OCI-LY1 (cell line): ENCODE measurements around the gene PCK2.

Experiments used
- H2AFZ ChIP-seq: fragments of 200-600 bp; sonication (generic), shearing (Covaris generic); 2 replicates; pipeline ENCODE4 v1.6.0; 2014; ENCODE audit warnings: antibody characterized with exemption, mild to moderate bottlenecking, low read length
- H3F3A ChIP-seq: fragments of 200-600 bp; sonication (generic), shearing (Covaris generic); 2 replicates; pipeline ENCODE4 v1.6.0; 2014; ENCODE audit warnings: mild to moderate bottlenecking, antibody characterized with exemption, low read length, moderate library complexity; ENCODE audit not compliant: insufficient read depth
- H3K27ac ChIP-seq: fragments of 200-600 bp; sonication (generic); 2 replicates; pipeline ENCODE4 v1.5.1; 2014; ENCODE audit warnings: low read length, mixed run types, mild to moderate bottlenecking, low read depth; ENCODE audit not compliant: poor library complexity, severe bottlenecking
- H3K27me3 ChIP-seq: fragments of 200-600 bp; sonication (generic); 2 replicates; pipeline ENCODE4 v1.6.0; 2014; ENCODE audit warnings: antibody characterized with exemption, mild to moderate bottlenecking, low read length, moderate library complexity; ENCODE audit not compliant: insufficient read depth
- H3K36me3 ChIP-seq: fragments of 200-600 bp; sonication (generic); 2 replicates; pipeline ENCODE4 v1.6.1; 2014; ENCODE audit warnings: mild to moderate bottlenecking, antibody characterized with exemption, low read length, moderate library complexity, mixed read lengths; ENCODE audit not compliant: insufficient read depth
- H3K4me1 ChIP-seq: fragments of 200-600 bp; sonication (generic); 2 replicates; pipeline ENCODE4 v1.5.1; 2014; ENCODE audit warnings: mild to moderate bottlenecking, low read length, moderate library complexity; ENCODE audit not compliant: insufficient read depth, severe bottlenecking
- H3K4me2 ChIP-seq: fragments of 200-600 bp; sonication (generic), shearing (Covaris generic); 2 replicates; pipeline ENCODE4 v1.6.1; 2014; ENCODE audit warnings: low read length
- H3K4me3 ChIP-seq: fragments of 200-600 bp; sonication (generic); 2 replicates; pipeline ENCODE4 v1.5.1; 2014; ENCODE audit warnings: low read length, low read depth, mild to moderate bottlenecking, mixed read lengths; ENCODE audit not compliant: poor library complexity, severe bottlenecking
- H3K79me2 ChIP-seq: fragments of 200-600 bp; shearing (Covaris generic); 2 replicates; pipeline ENCODE4 v1.6.1; 2016; ENCODE audit warnings: mixed run types, low read length, mixed read lengths; ENCODE audit not compliant: insufficient read depth
- H3K9ac ChIP-seq: fragments of 200-600 bp; sonication (generic), shearing (Covaris generic); 2 replicates; pipeline ENCODE4 v1.6.1; 2014; ENCODE audit warnings: mild to moderate bottlenecking, low read length, mixed read lengths
- H3K9me2 ChIP-seq: fragments of 200-600 bp; sonication (generic), shearing (Covaris generic); 2 replicates; pipeline ENCODE4 v1.6.1; 2014; ENCODE audit warnings: low read depth, mild to moderate bottlenecking, low read length, mixed read lengths
- H3K9me3 ChIP-seq: fragments of 200-600 bp; shearing (Covaris generic); 2 replicates; pipeline ENCODE4 v1.6.1; 2014; ENCODE audit warnings: low read length, mixed read lengths
- H4K20me1 ChIP-seq: fragments of 200-600 bp; sonication (generic), shearing (Covaris generic); 2 replicates; pipeline ENCODE4 v1.6.0; 2016; ENCODE audit warnings: mild to moderate bottlenecking, low read length; ENCODE audit not compliant: insufficient read depth
- EZH2 ChIP-seq: fragments of 200-600 bp; sonication (generic), shearing (Covaris generic); IDR thresholded peaks from 2 replicates; pipeline ENCODE4 v1.8.0; 2017; ENCODE audit warnings: borderline replicate concordance, mixed run types, mild to moderate bottlenecking, antibody characterized with exemption, low read length, moderate library complexity, mixed read lengths
- TF ChIP-seq, protein P1 (sequence below): fragments of 200-600 bp; sonication (generic), shearing (Covaris generic); IDR thresholded peaks from 2 replicates; pipeline ENCODE4 v1.5.1; 2017; ENCODE audit warnings: mild to moderate bottlenecking, antibody characterized with exemption, low read length, moderate library complexity, mixed read lengths

PCK2 gene

GRCh38 chr14:24054324-24054641 lies 39.8 kb upstream of the PCK2 start:
- TF ChIP-seq, protein P1, sequence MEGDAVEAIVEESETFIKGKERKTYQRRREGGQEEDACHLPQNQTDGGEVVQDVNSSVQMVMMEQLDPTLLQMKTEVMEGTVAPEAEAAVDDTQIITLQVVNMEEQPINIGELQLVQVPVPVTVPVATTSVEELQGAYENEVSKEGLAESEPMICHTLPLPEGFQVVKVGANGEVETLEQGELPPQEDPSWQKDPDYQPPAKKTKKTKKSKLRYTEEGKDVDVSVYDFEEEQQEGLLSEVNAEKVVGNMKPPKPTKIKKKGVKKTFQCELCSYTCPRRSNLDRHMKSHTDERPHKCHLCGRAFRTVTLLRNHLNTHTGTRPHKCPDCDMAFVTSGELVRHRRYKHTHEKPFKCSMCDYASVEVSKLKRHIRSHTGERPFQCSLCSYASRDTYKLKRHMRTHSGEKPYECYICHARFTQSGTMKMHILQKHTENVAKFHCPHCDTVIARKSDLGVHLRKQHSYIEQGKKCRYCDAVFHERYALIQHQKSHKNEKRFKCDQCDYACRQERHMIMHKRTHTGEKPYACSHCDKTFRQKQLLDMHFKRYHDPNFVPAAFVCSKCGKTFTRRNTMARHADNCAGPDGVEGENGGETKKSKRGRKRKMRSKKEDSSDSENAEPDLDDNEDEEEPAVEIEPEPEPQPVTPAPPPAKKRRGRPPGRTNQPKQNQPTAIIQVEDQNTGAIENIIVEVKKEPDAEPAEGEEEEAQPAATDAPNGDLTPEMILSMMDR: no peak
- TF ChIP-seq EZH2: no peak
- Histone ChIP-seq H2AFZ (no peak overlapping the region), H3K9ac (no peak overlapping the region), H3K4me1 (peaks cover 16% of the 10 kb centered on the region), H3K4me2 (no peak overlapping the region), H3K27me3 (peaks cover 4% of the 10 kb centered on the region; the same call in 1 of the 2 replicates), H3K79me2 (no peaks in the 10 kb centered on the region), H3F3A (no peaks in the 10 kb centered on the region), H3K9me3 (no peaks in the 10 kb centered on the region), H3K27ac (no peak overlapping the region), H3K9me2 (no peaks in the 10 kb centered on the region), H4K20me1 (no peaks in the 10 kb centered on the region), H3K4me3 (no peak overlapping the region), H3K36me3 (no peaks in the 10 kb centered on the region)

DNA sequence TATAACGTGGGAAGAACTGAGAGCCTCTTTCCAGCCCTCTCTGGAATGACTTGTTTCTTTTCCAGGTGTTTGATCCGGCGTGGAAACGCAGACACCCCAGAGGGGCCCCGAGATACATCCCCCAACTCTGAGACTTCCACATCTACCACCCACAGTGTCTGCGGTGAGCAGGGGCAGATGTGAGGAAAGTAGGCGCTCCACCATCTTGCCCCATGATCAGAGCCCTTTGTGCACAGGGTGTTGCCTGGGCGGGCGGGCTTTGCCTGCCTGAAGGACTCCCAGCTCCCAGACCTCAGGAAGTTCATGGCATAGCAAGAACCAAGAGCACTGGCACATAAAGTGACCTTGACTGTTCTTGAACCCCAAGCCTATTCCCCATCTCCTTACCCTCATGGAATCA lies 39.5 kb upstream of the PCK2 start:
- no peak overlapping the region for H3K9ac ChIP-seq
- no peak overlapping the region for H3K4me3 ChIP-seq
- H3K36me3 ChIP-seq: no peaks in the 10 kb centered on the region
- H3F3A ChIP-seq: no peaks in the 10 kb centered on the region
- H4K20me1 ChIP-seq: no peaks in the 10 kb centered on the region
- H3K27me3 ChIP-seq: peaks cover 4% of the 10 kb centered on the region; the same call in 1 of the 2 replicates
- H3K4me2 ChIP-seq: no peak overlapping the region
- no peak overlapping the region for H3K27ac ChIP-seq
- TF ChIP-seq, protein P1: no peak
- TF ChIP-seq EZH2: no peak
- no peaks in the 10 kb centered on the region for H3K9me3 ChIP-seq
- peaks cover 16% of the 10 kb centered on the region for H3K4me1 ChIP-seq
- no peaks in the 10 kb centered on the region for H3K9me2 ChIP-seq
- no peaks in the 10 kb centered on the region for H3K79me2 ChIP-seq
- no peak overlapping the region for H2AFZ ChIP-seq

DNA sequence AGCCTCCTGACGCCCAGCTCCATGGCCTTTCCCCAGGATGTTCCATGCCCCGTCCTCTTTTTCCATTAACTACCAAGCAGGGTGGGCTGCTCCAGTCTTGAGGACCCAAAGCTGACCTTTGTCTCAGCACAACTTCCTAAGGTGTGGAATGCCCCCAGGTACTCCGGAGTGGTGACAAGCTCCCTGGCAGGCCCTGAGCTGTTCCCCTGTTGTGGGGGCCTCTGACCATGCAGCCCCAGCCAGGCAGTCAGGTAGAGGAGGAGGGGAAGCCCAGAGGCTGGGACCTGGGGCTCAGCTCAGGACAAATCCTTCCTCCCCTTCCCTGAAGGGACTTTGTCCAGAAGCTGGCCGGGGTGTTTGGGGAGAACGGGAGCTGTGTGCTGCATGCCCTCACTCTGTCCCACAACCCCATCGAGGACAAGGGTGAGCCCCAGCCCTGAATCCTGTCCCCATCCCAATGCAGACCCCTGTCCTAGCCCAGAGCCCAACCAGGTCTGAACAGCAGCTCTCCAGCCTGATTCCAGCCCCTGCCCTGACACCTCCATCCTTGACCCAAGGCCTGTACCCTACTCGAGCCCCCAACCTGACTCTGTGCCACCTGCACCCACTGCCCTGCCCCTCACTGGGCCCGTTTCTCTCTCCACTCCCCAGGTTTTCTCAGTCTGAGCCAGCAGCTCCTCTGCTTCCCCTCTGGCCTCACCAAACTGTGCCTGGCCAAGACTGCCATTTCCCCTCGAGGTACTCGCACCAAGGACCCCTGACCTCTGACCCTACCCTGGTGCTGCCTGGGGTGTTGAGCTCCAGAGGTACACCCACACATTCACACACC lies 37.9 kb upstream of the PCK2 start:
- TF ChIP-seq, protein P1: no peak
- no peak for TF ChIP-seq EZH2
- Histone ChIP-seq H2AFZ (no peak overlapping the region), H3K9me2 (no peaks in the 10 kb centered on the region), H4K20me1 (no peaks in the 10 kb centered on the region), H3K4me2 (no peak overlapping the region), H3K9ac (no peak overlapping the region), H3K4me1 (peaks cover 14% of the 10 kb centered on the region), H3K27ac (no peak overlapping the region), H3K36me3 (no peaks in the 10 kb centered on the region), H3K79me2 (no peaks in the 10 kb centered on the region), H3F3A (no peaks in the 10 kb centered on the region), H3K4me3 (no peak overlapping the region), H3K9me3 (no peaks in the 10 kb centered on the region), H3K27me3 (peaks cover 4% of the 10 kb centered on the region; the same call in 1 of the 2 replicates)
